CD14-positive monocyte (primary cell): ENCODE measurements around the gene TNFSF8. TPM values are rescaled to one million over a fixed set of nuclear protein-coding genes. Genes with fewer than 3 reads are reported as not detected.

Source experiments
- DNase-seq, 3 donors: peaks; one replicate each; pipeline ENCODE4 v3.0.0-alpha.2; 2011 to 2022
- H2AFZ ChIP-seq: 2 replicates; pipeline ENCODE4 v1.6.0; 2012; ENCODE audit warnings: mild to moderate bottlenecking, low read depth, low read length, inconsistent platforms; ENCODE audit not compliant: insufficient read depth, poor library complexity, severe bottlenecking
- H3K27ac ChIP-seq, 2 donors: 1 replicate in 1 of 2; 2 replicates in 1 of 2; pipeline ENCODE4 v1.5.1; 2012 to 2013; ENCODE audit warnings: low read length in 2 of 2, control low read depth in 1 of 2, inconsistent platforms in 1 of 2, low read depth in 1 of 2, mild to moderate bottlenecking in 1 of 2
- H3K27me3 ChIP-seq, 2 donors: one replicate each; pipeline versions ENCODE4 v1.6.0 to v1.6.1; 2011 to 2013; ENCODE audit warnings: low read length in 2 of 2; ENCODE audit not compliant: control insufficient read depth in 2 of 2, insufficient read depth in 2 of 2
- H3K36me3 ChIP-seq, 2 donors: replicated peaks in 1 of 2; 1 replicate in 1 of 2; 2 replicates in 1 of 2; pipeline versions ENCODE4 v1.5.1 to v1.6.1; 2012 to 2013; ENCODE audit warnings: low read length in 2 of 2, control low read depth in 1 of 2, inconsistent platforms in 1 of 2, mild to moderate bottlenecking in 1 of 2; ENCODE audit not compliant: insufficient read depth in 2 of 2, control insufficient read depth in 1 of 2
- H3K4me1 ChIP-seq, 2 donors: 1 replicate in 1 of 2; 2 replicates in 1 of 2; pipeline versions ENCODE4 v1.5.1 to v1.6.1; 2012 to 2013; ENCODE audit warnings: low read length in 2 of 2, control low read depth in 1 of 2, inconsistent platforms in 1 of 2, mild to moderate bottlenecking in 1 of 2, moderate library complexity in 1 of 2; ENCODE audit not compliant: insufficient read depth in 2 of 2, control insufficient read depth in 1 of 2
- H3K4me2 ChIP-seq: replicated peaks from 2 replicates; pipeline ENCODE3; 2012; ENCODE audit warnings: low read length, moderate library complexity, mild to moderate bottlenecking; ENCODE audit not compliant: poor library complexity, severe bottlenecking; ENCODE audit errors: extremely low read depth
- H3K4me3 ChIP-seq, 3 experiments: fragments of 200-600 bp in 1 of 3; sonication (generic) in 1 of 3; replicated peaks in 1 of 3; 1 replicate in 2 of 3; 2 replicates in 1 of 3; pipeline ENCODE4 v1.5.1; 2011 to 2013; ENCODE audit warnings: low read length in 3 of 3, mild to moderate bottlenecking in 3 of 3, control low read depth in 2 of 3, low read depth in 2 of 3, inconsistent platforms in 1 of 3, moderate library complexity in 1 of 3
- H3K79me2 ChIP-seq: 2 replicates; pipeline ENCODE4 v1.6.0; 2012; ENCODE audit warnings: mild to moderate bottlenecking, control low read depth, inconsistent platforms, low read length, moderate library complexity; ENCODE audit not compliant: insufficient read depth
- H3K9ac ChIP-seq: 2 replicates; pipeline ENCODE4 v1.6.0; 2017; ENCODE audit warnings: low read length, mild to moderate bottlenecking; ENCODE audit not compliant: insufficient read depth, poor library complexity, severe bottlenecking
- H3K9me3 ChIP-seq, 2 donors: replicated peaks in 1 of 2; 1 replicate in 1 of 2; 2 replicates in 1 of 2; pipeline versions ENCODE4 v1.5.1 to v1.6.1; 2012 to 2013; ENCODE audit warnings: low read length in 2 of 2, control low read depth in 1 of 2; ENCODE audit not compliant: control insufficient read depth in 1 of 2, insufficient read depth in 1 of 2
- H4K20me1 ChIP-seq: 2 replicates; pipeline ENCODE4 v1.6.0; 2012; ENCODE audit warnings: mild to moderate bottlenecking, low read length, control low read depth, moderate library complexity; ENCODE audit not compliant: insufficient read depth
- H3K27ac Mint-ChIP-seq, 7 donors: one replicate each; pipeline ENCODE4 v1.8.0; 2020; ENCODE audit warnings: mild to moderate bottlenecking in 7 of 7, mixed read lengths in 7 of 7, moderate library complexity in 6 of 7, inconsistent platforms in 2 of 7
- H3K27me3 Mint-ChIP-seq, 3 donors: one replicate each; pipeline ENCODE4 v1.8.0; 2021 to 2022; ENCODE audit warnings: low read depth in 3 of 3, mild to moderate bottlenecking in 3 of 3, mixed read lengths in 3 of 3, moderate library complexity in 3 of 3, inconsistent platforms in 1 of 3
- H3K36me3 Mint-ChIP-seq, 2 donors: one replicate each; pipeline ENCODE4 v1.8.0; 2020; ENCODE audit warnings: mixed read lengths in 2 of 2, inconsistent platforms in 1 of 2, mild to moderate bottlenecking in 1 of 2
- H3K4me1 Mint-ChIP-seq: one replicate; pipeline ENCODE4 v1.8.0; 2020; ENCODE audit warnings: mild to moderate bottlenecking, mixed read lengths
- H3K4me3 Mint-ChIP-seq, 2 donors: one replicate each; pipeline ENCODE4 v1.8.0; 2020; ENCODE audit warnings: mild to moderate bottlenecking in 2 of 2, mixed read lengths in 2 of 2, moderate library complexity in 1 of 2
- H3K9me3 Mint-ChIP-seq, 7 donors: one replicate each; pipeline ENCODE4 v1.8.0; 2020 to 2022; ENCODE audit warnings: mixed read lengths in 7 of 7, mild to moderate bottlenecking in 6 of 7, moderate library complexity in 6 of 7, inconsistent platforms in 2 of 7
- WGBS: methylation state at CpG from one replicate; pipeline ENCODE4 v1.1.5; 2013; ENCODE audit warnings: missing lambda C conversion rate; ENCODE audit not compliant: insufficient coverage; 5-methylcytosine and 5-hydroxymethylcytosine counted together
- intact Hi-C, 2 donors: fragments of 100-400 bp; cut with micrococcal nuclease; formaldehyde crosslinking; loops; one replicate each; pipeline versions ENCODE4 v1.15.0 to v1.15.1; 2023
- polyA plus RNA-seq, 3 donors: library from polyadenylated mRNA; depleted of rRNA in 1 of 3; unstranded in 2 of 3; stranded (reverse) in 1 of 3; fragments of 300-500 nt in 2 of 3; fragments of >200 nt in 1 of 3; fragmentation: Illumina TruSeq in 2 of 3; gene quantifications; 1 replicate in 2 of 3; 2 replicates in 1 of 3; pipeline ENCODE4 v1.2.3, GENCODE V29; 2012 to 2021
- TF ChIP-seq, protein P1 (sequence below): fragments of 200-600 bp; IDR thresholded peaks from one replicate; pipeline ENCODE4 v1.8.0; 2022; ENCODE audit warnings: antibody characterized with exemption, mild to moderate bottlenecking

TNFSF8 gene
- polyA plus RNA-seq, 3 donors, result 27.8 to 42.9 (median 34.0) TPM

DNA sequence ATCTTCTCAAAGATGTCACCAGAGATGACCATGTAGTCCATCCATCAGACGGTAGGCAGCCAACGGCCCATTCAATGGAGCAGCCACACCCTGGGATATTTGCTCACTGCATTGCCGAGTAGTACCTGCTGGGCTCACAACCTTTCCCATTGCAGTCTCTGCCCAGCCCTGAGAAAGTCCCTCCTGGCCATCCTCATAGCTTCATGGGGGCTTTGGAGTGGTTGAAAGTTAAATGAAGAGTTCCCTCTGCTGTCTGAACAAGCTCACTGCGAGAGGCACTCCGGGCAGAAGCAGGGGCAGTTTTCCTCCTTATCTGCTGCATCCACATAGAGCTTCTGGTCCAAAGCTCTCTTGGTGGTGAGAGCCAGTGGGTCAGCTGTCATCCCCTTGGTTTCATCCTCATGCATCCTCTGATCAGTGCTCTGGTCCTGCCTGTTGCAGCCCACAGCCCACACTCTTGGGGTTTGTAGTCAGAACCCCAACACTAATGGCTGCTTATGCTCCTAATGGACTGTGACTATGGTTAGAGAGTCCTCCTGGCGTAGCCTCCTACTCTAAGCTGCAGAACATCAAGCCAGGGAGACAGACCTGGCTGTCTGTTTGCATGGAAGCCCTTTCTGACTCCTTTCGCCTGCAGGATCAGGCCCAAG, 23.3 kb downstream of the TNFSF8 start:
- intact Hi-C loops, result loop anchor here (10.0 kb wide), 1 partner anchor 232 kb away; no protein-coding TSS in a partner anchor
- TF ChIP-seq, protein P1, sequence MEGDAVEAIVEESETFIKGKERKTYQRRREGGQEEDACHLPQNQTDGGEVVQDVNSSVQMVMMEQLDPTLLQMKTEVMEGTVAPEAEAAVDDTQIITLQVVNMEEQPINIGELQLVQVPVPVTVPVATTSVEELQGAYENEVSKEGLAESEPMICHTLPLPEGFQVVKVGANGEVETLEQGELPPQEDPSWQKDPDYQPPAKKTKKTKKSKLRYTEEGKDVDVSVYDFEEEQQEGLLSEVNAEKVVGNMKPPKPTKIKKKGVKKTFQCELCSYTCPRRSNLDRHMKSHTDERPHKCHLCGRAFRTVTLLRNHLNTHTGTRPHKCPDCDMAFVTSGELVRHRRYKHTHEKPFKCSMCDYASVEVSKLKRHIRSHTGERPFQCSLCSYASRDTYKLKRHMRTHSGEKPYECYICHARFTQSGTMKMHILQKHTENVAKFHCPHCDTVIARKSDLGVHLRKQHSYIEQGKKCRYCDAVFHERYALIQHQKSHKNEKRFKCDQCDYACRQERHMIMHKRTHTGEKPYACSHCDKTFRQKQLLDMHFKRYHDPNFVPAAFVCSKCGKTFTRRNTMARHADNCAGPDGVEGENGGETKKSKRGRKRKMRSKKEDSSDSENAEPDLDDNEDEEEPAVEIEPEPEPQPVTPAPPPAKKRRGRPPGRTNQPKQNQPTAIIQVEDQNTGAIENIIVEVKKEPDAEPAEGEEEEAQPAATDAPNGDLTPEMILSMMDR, result peak; percentile 33
- H2AFZ ChIP-seq, result no peak overlapping the region
- no peak overlapping the region for H3K9ac ChIP-seq
- no peaks in the 10 kb centered on the region for H3K27me3 ChIP-seq
- H3K79me2 ChIP-seq, result no peaks in the 10 kb centered on the region
- H3K9me3 ChIP-seq, result no peaks in the 10 kb centered on the region
- DNase-seq, result no peak
- peaks cover 85 to 87% of the 10 kb centered on the region in 2 donors for H3K36me3 Mint-ChIP-seq
- no peak overlapping the region for H3K4me3 Mint-ChIP-seq
- peaks cover 40% of the 10 kb centered on the region for H3K4me1 Mint-ChIP-seq
- no peaks in the 10 kb centered on the region for H3K9me3 Mint-ChIP-seq
- peaks cover 0 to 7% of the 10 kb centered on the region in 2 donors for H3K4me1 ChIP-seq
- WGBS, result 67% methylated on average over 5 of the region's 7 CpGs
- peak overlapping the region in 2 of 7 donors; percentile 24 to 46 for H3K27ac Mint-ChIP-seq
- H3K27ac ChIP-seq, result no peak overlapping the region
- H3K4me3 ChIP-seq, result no peak overlapping the region
- peaks cover 69 to 100% of the 10 kb centered on the region in 2 donors for H3K36me3 ChIP-seq
- peaks cover 88% of the 10 kb centered on the region for H4K20me1 ChIP-seq
- H3K4me2 ChIP-seq, result no peak overlapping the region
- H3K27me3 Mint-ChIP-seq, result no peaks in the 10 kb centered on the region

DNA sequence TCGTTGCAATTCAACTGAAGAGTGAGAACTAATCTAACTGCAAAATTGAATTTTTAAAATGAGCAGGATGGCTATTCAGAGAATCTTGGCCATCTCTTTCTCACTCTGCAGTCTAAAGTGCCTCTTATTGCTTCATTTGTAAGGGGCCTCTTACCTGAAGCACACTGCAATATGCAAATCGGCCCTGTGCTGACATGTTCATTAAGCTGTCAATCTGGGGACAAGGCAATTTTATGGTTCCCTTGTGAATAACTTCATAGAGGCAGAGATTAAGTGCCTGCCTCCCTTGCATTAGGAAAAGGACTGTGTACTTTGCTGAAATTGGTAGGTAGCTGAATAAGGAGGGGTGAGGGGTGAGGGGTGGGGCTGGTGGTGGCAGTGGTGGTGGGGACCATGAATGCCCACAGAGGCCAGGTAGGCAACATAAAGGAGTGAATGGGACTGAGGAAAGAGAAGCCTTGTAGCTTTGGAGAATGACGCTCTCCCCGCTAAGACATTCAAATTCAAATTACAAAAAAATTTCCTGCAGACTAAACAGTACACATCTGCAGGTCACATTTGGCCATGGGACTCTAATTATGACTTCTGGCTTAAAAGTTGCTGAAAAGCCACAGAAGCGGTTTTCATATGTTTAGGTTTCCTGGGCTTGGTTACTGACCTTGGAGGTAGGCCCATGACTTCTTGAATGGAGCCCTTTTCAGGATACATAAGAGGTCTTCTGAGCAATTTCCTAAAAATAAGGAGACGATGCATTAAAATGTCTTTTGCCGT, 25.0 kb downstream of the TNFSF8 start:
- DNase-seq, result no peak
- Histone ChIP-seq H3K4me1 (peaks cover 2 to 8% of the 10 kb centered on the region in 2 donors), H3K27ac (no peak overlapping the region), H3K9ac (no peak overlapping the region), H3K4me3 (no peak overlapping the region), H3K9me3 (no peaks in the 10 kb centered on the region), H3K27me3 (no peaks in the 10 kb centered on the region), H2AFZ (no peak overlapping the region), H3K79me2 (no peaks in the 10 kb centered on the region), H3K36me3 (peaks cover 68 to 100% of the 10 kb centered on the region in 2 donors), H3K4me2 (no peak overlapping the region), H4K20me1 (peaks cover 88% of the 10 kb centered on the region)
- Mint-ChIP-seq H3K4me1 (peaks cover 42% of the 10 kb centered on the region), H3K27me3 (no peaks in the 10 kb centered on the region), H3K9me3 (no peaks in the 10 kb centered on the region), H3K36me3 (peaks cover 96 to 97% of the 10 kb centered on the region in 2 donors), H3K27ac (peak overlapping the region in 1 of 7 donors; percentile 82), H3K4me3 (no peak overlapping the region)
- 100% methylated on average over 2 of the region's 7 CpGs for WGBS
- TF ChIP-seq, protein P1, result no peak
- intact Hi-C loops, result loop anchor here (10.0 kb wide), 1 partner anchor 231 kb away; no protein-coding TSS in a partner anchor
